NCI-H526 treated with DMSO at 0.1 percent for 48 hours (cell line): Measurements from ENCODE around the gene CRADD.
"Not testable (repeated sequence)": the region's sequence is repeated elsewhere in the genome, so short reads cannot be mapped to it uniquely, and the experiment has no call there.

Source experiments
- DNase-seq: peaks from one replicate; lab custom pipeline; 2025; lab: John Stamatoyannopoulos, UW

The CRADD gene

DNA sequence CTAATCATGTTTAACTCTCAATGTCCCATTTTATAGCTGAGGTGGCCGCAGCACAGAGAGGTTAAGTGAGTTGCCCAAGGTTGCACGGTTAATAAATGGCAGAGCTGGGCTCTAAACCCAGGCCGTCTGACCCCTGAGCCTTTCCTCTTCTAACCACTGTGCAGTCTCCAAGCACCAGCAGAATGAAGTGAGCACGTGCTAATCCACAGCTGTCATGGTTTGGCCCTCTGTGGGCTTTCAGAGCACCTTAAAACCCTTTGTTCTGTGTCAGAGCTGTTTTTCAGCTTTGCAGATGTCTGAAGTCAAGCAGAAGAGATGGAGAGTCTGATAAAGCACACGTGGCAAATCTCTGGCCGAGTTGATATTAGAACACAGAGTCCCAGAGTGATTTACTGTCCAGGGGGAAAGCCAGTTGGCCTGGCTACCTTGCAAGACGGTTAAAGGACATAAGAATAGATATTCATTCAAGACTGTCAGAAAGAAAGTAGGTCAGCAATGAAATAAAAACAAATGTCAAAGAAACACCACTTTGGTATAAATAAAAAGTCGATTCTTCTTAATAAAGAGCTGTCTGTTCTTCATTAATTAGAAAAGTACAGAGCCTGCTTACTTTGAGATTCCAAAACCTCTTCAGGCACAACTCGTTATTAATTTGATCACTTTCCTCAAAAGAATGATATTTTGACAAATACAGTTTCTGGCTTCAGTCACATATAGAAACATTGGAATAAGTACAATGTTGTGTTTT is 107.3 kb downstream of the CRADD start:
- DNase-seq: no peak

DNA sequence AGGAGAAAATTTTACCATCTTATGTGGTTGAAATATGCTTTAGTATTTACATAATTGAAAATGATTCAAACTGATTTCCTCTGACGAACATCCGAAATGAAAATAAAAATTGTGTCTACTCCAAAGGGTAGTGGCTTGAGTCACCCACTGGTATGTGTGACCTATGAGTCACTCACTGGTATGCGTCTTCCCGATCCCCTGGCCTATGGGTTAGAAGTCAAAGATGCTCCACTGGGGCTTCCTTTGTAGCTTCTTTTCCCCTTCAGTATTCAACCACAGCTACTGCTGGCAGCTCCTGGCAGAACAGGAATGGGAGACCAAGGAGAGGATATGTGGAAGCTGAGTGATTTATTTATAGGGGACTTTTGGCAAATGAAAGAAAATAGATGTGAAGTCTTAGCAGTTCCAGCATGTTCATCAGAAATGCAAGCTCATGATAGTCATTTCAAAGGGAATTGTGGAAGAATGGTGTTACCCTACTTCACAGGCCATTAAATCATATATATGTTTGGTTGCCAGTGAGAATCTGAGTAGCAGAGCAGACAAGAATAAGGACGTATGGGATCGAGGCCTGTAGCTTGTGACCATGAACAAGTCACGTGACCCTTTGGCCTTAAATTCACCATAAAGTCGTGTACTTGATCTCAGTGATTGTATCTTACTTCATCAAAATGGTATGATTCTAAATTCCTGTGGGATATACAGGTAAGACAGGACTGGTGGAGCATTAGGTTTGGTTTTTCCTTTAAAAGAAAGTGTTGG is 108.3 kb downstream of the CRADD start:
- DNase-seq: no peak

DNA sequence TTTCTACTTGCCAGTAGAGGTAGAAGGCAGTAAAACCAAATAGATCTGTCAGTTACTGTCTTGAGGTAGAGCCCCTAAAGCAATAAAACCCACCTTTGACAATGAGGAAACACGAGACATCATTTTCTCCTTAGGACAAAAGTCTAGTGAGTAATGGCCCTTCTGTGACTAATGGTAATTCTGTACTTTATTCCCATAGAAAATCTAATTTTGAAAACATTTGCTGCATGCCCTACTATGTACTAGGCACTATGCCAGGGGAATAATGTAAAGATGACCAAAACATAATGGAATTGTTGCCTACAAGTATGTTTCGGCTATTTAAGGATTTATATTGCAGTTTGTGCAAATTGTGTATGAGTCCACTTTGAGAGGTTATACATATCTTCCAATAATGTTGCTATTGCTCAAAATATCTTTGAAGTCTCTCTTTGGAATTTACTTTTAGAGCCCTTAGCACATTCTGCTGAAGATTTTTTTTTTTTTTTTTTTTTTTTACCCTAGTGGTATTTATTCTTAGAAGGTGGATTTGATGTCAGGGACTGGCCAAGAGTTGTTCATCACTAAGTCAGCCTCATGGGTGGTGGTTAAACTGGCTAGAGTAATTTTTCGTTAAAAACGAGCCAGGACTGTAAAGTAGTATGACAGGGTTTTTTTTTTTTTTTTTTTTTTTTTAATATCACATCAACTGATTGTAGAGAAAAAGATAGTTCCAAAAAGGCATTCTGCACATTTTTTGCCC is 109.7 kb downstream of the CRADD start:
- DNase-seq: no peak

DNA sequence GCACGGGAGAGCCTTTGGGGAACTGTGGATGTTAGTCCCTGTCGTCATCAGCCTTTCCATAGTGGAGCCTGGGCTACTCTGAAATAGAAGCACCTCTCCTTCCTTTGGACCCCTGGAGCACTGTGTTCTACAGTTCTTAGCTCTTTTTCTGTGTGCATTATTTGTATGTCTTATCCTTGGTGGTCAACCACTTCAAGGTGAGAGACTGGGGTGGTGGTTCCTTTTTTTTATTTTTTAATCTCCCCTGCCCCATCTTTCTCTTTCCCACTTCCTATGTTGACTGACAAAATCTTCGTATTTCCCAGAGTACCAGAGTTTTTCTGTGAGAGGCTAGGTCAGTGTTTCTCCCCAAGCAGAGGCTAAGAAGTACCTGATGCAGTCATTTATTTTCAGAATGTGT is 111.7 kb downstream of the CRADD start:
- no peak for DNase-seq

DNA sequence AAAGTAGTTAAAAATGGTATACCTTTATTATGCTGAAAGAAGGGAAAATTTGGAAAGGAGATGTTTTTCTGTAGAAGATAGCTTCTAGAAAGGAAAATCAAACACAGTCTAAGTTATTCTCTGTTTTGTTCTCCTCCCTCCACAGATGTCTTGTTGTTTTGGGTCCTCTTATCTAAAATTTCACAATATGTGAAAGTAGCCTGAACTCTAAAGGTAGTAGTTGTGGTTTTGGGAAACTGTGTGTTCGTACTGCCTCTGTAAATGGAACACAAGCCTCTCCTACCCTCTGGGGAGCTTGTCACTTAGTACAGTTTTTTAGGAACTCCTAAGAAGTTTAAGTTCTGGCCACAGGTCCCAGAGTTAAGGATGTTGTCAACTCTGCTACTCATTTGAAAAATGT is 112.6 kb downstream of the CRADD start:
- DNase-seq: no peak

DNA sequence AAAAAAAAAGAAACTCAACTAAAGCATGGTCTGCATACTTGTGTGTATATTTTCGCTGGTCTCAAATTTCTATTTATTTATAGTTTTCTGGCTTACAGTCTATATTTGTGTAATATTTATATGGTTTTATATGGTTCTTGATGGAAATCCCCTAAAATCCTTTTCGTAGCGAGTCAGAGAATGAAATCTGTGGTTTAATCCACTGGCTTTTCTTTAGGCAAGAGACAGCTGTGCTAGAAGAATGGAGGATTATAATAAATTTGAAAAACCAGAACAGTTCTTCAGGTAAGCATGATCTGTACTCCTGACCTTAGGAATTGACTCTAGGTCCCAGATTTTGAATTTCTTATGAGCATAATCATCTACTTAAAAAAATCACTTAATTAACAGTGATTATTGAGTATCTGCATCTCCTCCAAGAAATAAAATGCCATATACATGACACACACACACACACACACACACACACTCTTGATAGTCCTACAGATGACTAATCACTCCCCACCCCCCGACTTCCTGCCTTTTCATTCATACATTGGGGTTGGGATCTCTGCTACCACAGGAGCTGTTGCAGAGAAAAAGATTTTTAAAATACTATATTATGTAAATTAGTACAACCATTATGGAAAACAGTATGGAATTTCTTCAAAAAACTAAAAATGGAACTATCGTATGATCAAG is 113.4 kb downstream of the CRADD start:
- no peak for DNase-seq

DNA sequence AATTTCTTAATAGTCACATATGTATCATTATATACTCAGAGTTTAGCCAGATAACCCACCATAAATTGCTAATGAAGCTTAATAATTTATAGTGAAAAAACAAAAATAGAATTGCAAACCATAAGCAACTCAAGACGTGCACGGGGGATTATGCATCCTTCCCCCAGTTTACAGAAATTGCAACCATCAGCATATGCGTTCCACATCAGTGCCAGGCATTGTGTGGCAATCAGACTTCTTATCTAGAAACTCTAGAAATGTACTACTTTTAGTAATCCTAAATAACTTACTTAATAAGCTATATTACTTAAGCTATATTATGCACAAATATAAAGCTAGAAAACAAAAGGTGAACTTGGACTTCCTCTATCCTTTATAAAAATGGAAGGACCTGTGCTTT is 115.8 kb downstream of the CRADD start:
- no peak for DNase-seq

DNA sequence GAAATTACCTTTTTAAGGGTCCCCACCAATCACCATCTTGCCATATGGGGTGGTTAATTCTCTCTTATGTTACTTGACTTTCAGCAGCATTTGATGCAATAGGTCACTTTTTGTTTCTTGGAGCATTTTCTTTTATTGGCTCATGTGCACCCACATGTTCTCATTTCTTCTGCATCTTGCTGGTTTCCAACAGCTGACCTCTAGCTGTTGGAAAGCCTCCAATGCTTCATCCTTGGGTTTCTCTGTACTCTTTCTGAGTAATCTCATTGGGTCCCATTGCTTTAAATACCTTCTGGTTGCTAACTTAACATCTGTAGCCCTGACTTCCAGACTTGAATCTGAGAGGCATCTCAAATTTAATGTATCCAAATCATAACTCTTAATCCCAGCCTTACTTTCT is 116.8 kb downstream of the CRADD start:
- DNase-seq: no peak

DNA sequence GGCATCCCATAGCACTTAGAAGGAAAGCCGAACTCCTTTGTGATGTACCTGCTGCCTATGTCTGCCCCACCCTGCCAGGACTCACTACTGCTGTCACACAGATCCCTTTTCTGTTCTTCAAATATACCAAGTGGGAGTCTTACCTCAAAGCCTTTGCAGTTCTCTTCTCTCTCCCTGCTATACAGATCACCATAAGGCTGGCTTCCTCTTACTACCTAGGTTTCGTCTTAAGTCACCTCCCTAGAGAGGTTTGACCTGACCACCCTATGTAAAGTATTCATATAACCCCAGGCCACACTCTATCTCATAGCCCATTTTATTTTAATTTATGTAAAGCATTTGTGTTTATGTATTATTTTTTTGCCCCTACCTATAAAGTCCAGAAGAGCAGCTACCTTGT is 117.6 kb downstream of the CRADD start:
- peak; percentile 8 for DNase-seq

DNA sequence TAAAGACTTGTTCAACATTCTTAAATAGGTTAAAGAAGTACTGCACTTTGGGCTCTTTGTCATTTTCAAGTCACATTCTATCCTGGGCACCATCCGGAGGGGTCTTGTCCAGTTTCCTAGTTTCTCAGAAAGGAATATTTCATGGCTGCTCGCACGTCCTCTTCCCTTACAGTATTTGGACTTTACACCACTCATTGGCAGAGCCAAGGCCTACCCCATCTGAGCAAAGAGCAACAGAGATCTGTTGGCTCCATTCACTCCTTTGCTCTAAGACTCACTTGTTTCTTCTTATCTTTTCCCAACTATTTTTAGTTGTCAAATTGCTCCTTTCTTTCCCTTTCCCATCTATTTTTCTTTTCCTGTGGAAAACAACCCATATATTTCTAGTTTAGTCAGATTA is 118.2 kb downstream of the CRADD start:
- DNase-seq: no peak

DNA sequence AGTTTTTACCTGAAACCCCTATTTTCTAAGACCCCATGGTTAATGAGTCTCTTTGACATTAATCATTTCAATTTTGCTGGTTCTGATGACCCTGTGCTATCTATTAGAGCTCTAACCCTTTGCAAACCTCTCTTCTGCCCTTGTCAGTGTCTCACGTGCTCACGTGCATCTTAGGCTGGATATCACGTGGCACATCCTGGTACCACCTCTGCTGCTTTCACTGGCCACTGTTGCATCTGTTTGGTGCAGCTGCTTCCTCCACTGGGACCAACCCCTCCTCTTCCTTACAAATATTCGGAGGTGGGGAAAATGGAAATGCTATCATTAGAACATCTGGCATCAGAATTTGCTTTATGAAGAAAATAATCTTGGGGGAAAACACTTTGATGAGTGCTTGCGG is 119.6 kb downstream of the CRADD start:
- no peak for DNase-seq

DNA sequence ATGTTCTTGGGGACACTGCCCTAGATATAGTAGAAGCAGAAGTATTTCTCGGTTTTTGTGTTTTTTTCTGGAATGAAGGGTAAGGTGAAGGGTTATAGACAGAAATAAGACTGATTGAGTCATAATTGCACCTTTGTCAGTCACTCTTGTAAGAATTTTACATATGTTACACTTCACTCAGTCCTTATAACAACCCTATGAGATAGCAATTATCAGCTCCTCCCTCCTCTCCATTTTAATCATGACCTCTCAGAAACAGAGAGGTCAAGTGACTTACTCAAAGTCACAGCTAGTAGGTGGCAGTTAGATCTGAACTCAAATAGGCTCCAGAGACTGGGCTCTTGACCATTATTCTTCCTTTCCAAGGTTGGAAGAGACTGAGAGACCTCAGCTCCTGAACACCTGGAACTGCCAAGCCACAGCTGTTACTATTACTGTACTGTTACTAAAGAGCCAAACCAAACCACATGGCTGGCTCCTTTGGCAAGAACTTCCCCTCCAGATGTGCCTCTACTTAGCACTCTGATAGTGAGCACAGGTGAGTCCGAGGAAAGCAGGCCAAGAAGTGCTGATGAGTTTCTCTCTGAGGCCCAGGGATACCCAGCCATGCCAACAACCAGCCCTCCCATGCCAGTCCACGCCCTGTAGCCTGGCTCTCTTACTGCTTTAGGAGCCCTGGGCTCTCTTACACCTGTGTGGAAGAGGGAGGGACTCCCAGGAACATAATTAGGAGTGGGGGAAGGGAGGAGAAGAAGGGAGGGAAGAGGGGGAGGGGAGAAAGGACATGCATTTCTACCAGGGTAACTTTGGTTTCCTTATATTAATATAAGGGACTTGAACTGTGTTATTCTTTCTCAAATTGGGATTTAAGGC is 121.3 kb downstream of the CRADD start:
- no peak for DNase-seq

DNA sequence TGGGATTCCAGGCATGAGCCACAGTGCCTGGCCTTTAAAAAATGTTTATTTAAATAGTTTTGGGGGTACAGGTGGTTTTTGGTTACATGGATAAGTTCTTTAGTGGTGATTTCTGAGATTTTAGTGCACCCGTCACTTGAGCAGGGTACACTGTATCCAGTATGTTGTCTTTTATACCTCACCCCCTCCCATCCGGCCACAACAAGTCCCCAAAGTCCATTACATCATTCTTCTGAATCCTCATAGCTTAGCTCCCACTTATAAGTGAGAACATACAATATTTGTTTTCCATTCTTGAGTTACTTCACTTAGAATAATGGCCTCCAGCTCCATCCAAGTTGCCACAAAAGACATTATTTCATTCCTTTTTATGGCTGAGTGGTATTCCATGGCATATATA is 124.5 kb downstream of the CRADD start:
- not testable (repeated sequence) for DNase-seq

DNA sequence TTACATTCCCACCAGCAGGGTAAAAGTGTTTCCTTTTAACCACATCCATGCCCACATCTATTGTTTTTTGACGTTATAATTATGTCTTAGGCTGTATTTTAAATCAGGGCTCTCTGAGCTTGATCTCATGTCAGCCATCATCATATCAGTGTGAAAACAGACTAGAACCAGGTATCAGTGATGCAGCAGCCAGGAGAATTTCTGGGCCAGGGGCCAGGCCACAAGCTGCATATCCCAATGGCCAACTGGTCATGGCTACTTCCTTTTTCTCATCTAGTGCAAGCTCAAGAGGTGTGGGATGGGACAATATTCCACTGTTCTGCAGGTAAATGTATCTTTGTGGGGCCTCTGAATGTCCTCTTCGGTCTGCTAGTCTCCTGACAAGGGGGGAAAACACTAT is 125.1 kb downstream of the CRADD start:
- no peak for DNase-seq

DNA sequence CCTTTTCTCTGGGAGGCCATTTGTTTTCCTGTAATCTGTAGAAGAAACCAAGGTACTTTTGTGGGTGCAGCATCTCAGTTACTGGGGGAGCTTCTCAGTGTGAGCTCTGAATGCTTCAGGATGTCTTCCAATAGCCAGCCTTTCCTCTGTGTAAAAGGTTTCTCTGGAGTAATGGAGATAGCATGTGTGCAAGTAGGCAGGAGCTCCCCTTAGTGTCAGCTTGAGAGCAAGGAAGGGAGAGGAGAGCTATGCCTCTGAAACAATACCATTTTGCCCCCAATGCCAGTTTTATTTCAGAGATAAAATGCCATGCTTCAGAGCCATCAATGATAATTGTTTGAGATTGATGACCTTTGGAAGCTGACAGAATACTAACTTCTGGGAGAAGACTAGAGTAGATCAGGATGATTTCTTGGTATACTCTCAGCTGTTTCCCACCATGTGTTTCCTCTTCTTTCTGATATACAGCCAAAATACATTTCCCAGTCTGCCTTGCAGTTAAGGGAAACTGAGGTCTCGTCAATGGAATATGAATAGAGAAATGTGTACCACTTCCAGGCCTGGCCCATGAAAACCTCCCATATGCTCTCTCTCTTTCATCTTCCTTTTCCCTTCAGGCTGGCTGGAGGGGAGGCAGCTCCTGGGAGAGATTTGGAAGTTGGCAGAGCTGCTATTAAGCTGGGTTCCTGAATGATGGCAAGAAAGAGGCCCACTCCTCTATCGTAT is 125.7 kb downstream of the CRADD start:
- no peak for DNase-seq

DNA sequence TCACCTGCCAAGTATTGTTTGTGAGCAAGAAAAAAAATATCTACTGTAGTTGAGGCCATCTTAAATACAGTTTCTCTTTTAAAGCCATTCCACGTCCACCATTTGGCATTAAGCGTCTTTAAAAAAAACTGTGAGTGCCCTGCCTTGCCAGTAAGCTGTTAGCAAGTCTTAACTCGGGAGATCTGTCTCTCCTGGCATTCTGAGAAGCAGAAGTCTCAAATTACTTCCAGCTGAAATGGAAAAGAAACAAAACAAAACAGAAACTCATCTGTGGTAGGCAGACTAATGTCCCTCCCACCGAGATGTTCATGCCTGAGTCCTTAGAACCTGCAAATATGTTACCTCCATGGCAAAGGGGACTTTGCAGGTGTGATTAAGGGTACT is 126.2 kb downstream of the CRADD start:
- no peak for DNase-seq

DNA sequence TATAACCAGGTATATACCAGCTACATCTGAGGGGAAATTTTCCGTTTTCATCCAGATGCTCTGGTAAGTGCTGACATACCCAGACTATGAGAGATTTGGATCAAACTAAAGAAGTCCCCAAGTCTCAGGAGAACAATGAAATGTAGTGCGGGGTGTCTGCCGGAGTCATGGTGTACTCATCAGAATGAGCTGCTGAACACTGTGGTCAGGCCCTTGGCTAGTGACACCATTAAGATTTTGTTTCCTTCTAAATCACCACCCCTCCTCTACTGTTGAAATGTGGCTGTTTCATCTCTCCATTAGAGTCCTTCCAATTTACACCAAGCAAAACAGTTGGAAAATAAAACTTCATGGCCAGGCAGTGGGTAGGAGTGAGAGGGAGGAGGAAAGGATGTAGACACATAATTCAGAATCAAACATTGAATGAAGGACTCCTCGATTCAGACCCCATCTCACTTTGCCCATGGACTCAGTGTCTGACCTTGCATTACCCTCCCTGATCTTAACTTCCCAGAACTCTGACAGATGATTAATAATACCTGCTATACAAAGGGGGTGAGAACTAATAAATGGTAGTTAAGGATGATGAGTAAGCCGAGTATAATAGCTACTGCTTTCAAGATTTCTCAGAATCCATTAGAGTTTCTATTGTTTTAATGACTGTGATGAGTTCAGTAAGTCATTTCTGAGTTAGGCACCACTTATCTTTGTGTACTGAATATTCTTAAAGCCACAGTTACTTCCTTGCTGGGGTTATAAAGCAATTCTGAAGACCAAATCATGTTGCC is 127.4 kb downstream of the CRADD start:
- DNase-seq: no peak

DNA sequence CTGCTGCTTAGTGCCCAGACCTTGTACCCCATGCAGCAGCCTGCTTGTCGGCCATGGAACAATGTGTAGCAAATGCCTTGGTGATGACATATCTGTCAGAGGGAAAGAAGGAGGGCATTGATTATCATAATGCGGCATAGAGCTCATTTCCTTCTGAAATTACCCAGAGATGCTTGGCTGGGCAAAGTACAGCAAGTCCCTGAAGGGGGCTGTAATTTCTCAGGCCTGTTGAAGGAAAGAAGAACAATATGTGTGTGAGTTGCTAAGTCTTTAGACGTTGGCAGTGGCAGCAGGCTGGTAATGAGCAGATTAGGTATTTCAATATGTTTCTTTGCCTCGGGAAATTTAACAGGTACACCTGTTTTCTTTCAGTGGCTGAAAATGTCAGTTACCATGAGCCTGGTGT is 128.6 kb downstream of the CRADD start:
- no peak for DNase-seq

DNA sequence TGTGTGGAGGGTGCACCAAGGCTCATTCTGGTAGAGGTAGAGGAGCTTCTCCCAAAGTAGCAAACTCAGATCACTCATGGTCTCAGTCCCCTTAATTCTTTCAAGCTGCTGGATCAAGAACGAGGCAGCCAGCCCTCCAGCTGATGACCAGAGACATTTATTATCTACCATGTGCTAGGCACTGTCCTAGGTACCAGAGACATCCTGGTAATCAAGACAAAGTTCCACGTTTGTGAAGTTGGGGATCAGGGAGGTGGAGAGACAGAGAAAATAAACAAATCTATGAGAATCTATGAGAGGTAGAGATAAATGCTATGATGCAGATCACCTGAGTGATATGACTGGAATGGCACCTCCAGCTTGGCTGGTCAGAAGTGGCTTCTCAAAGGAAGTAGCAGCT is 130.2 kb downstream of the CRADD start:
- DNase-seq: no peak
